ENCODE results near the gene BAIAP2L1. TPM values are rescaled to one million over a fixed set of nuclear protein-coding genes. Genes with fewer than 3 reads are reported as not detected.

Gene BAIAP2L1
- total and polyA plus RNA-seq, 2 donors (not counting 1 experiment from before 2014, with no cell fraction given): 3.1 to 5.3 TPM

- no peaks in the 10 kb centered on the region for H3K4me1 ChIP-seq (ENCODE audit: control insufficient read depth, extremely low read depth, insufficient read depth, low read length)
- no peak for DNase-seq (ENCODE audit: low read depth in 2 of 2)
- TF ChIP-seq CTCF (conservative IDR thresholded peaks at IDR 0.05 in 1 of 2, IDR thresholded peaks at IDR 0.05 in 1 of 2; ENCODE audit: low read depth in 1 of 2, low read length in 2 of 2): no peak
- no peak for TF ChIP-seq EZH2 (IDR thresholded peaks at IDR 0.05; ENCODE audit: low read length, missing control alignments)
Observed at GRCh38 chr7:98244871-98245270, 156.0 kb downstream of the BAIAP2L1 start.

DNA sequence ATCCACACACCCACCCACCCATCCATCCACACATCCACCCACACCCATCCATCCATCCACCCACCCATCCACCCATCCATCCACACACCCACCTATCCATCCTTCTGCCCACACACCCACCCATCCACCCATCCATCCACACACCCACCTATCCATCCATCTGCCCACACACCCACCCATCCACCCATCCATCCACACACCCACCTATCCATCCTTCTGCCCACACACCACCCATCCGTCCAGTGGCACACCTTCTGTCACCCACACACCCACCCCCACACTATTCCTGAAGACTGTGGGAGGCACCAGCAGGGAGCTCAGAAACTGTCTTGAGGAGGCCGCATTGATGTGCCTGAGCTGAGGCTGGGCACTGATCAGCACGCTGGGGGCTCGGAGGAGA is 158.0 kb downstream of the BAIAP2L1 start:
- H3K27me3 ChIP-seq (ENCODE audit: control insufficient read depth, insufficient read depth, low read length): no peaks in the 10 kb centered on the region
- H3K9ac ChIP-seq (ENCODE audit: insufficient read depth, low read length): no peak overlapping the region
- H3K4me3 ChIP-seq (replicated peaks in 1 of 4; ENCODE audit: control extremely low read depth in 1 of 4, insufficient read depth in 1 of 4, low read depth in 3 of 4, low read length in 4 of 4): no peak overlapping the region
- no peak overlapping the region for H3K27ac ChIP-seq (ENCODE audit: insufficient read depth, low read length)
- no peaks in the 10 kb centered on the region for H4K20me1 ChIP-seq (ENCODE audit: control insufficient read depth, extremely low read depth, insufficient read depth, low read length)
- peaks cover 11% of the 10 kb centered on the region for H3K36me3 ChIP-seq (ENCODE audit: control insufficient read depth, insufficient read depth, low read length)
- no peaks in the 10 kb centered on the region for H3K79me2 ChIP-seq (ENCODE audit: control insufficient read depth, insufficient read depth, low read length)
- H2AFZ ChIP-seq (ENCODE audit: low read length): no peak overlapping the region
- TF ChIP-seq CTCF (conservative IDR thresholded peaks at IDR 0.05 in 1 of 2, IDR thresholded peaks at IDR 0.05 in 1 of 2; ENCODE audit: low read depth in 1 of 2, low read length in 2 of 2) (no peak), EZH2 (IDR thresholded peaks at IDR 0.05; ENCODE audit: low read length, missing control alignments) (no peak)
- H3K4me1 ChIP-seq (ENCODE audit: control insufficient read depth, extremely low read depth, insufficient read depth, low read length): no peaks in the 10 kb centered on the region
- no peak for DNase-seq (ENCODE audit: low read depth in 2 of 2)
- no peaks in the 10 kb centered on the region for H3K9me3 ChIP-seq (ENCODE audit: control insufficient read depth, insufficient read depth, low read depth, low read length)
- H3K4me2 ChIP-seq (ENCODE audit: extremely low read depth, insufficient read depth, low read length): no peak overlapping the region

More at GRCh38 chr7:98244871-98245270, 156.0 kb downstream of the BAIAP2L1 start:
- Histone ChIP-seq H3K9me3 (ENCODE audit: control insufficient read depth, insufficient read depth, low read depth, low read length) (no peaks in the 10 kb centered on the region), H3K27me3 (ENCODE audit: control insufficient read depth, insufficient read depth, low read length) (no peaks in the 10 kb centered on the region), H3K36me3 (ENCODE audit: control insufficient read depth, insufficient read depth, low read length) (peaks cover 4% of the 10 kb centered on the region), H3K4me3 (replicated peaks in 1 of 4; ENCODE audit: control extremely low read depth in 1 of 4, insufficient read depth in 1 of 4, low read depth in 3 of 4, low read length in 4 of 4) (no peak overlapping the region), H3K27ac (ENCODE audit: insufficient read depth, low read length) (no peak overlapping the region), H3K4me2 (ENCODE audit: extremely low read depth, insufficient read depth, low read length) (no peak overlapping the region), H2AFZ (ENCODE audit: low read length) (no peak overlapping the region), H3K79me2 (ENCODE audit: control insufficient read depth, insufficient read depth, low read length) (no peaks in the 10 kb centered on the region), H4K20me1 (ENCODE audit: control insufficient read depth, extremely low read depth, insufficient read depth, low read length) (no peaks in the 10 kb centered on the region), H3K9ac (ENCODE audit: insufficient read depth, low read length) (no peak overlapping the region)

DNA sequence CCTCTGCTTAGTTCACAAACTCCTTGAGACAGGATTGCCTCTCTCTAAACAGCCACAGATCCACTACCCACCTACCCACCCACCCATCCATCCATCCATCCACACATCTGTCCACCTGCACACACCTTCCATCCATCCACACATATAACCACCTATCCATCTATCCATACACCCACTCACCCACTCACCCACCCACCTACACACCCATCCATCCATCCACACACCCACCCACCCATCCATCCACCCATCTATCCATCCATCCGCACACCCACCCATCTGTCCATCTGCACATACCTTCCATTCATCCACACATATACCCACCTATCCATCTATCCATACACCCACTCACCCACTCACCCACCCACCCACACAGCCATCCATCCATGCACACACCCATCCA is 158.5 kb downstream of the BAIAP2L1 start:
- no peaks in the 10 kb centered on the region for H3K27me3 ChIP-seq (ENCODE audit: control insufficient read depth, insufficient read depth, low read length)
- H3K9ac ChIP-seq (ENCODE audit: insufficient read depth, low read length): no peak overlapping the region
- no peaks in the 10 kb centered on the region for H4K20me1 ChIP-seq (ENCODE audit: control insufficient read depth, extremely low read depth, insufficient read depth, low read length)
- no peak overlapping the region for H3K4me2 ChIP-seq (ENCODE audit: extremely low read depth, insufficient read depth, low read length)
- H3K4me3 ChIP-seq (replicated peaks in 1 of 4; ENCODE audit: control extremely low read depth in 1 of 4, insufficient read depth in 1 of 4, low read depth in 3 of 4, low read length in 4 of 4): no peak overlapping the region
- DNase-seq (ENCODE audit: low read depth in 2 of 2): no peak
- H2AFZ ChIP-seq (ENCODE audit: low read length): no peak overlapping the region
- H3K27ac ChIP-seq (ENCODE audit: insufficient read depth, low read length): no peak overlapping the region
- H3K36me3 ChIP-seq (ENCODE audit: control insufficient read depth, insufficient read depth, low read length): peaks cover 11% of the 10 kb centered on the region
- TF ChIP-seq CTCF (conservative IDR thresholded peaks at IDR 0.05 in 1 of 2, IDR thresholded peaks at IDR 0.05 in 1 of 2; ENCODE audit: low read depth in 1 of 2, low read length in 2 of 2) (no peak), EZH2 (IDR thresholded peaks at IDR 0.05; ENCODE audit: low read length, missing control alignments) (no peak)
- no peaks in the 10 kb centered on the region for H3K9me3 ChIP-seq (ENCODE audit: control insufficient read depth, insufficient read depth, low read depth, low read length)
- H3K79me2 ChIP-seq (ENCODE audit: control insufficient read depth, insufficient read depth, low read length): no peaks in the 10 kb centered on the region
- H3K4me1 ChIP-seq (ENCODE audit: control insufficient read depth, extremely low read depth, insufficient read depth, low read length): no peaks in the 10 kb centered on the region
